ENCODE results near the gene ASCL3.

ASCL3 gene, protein sequence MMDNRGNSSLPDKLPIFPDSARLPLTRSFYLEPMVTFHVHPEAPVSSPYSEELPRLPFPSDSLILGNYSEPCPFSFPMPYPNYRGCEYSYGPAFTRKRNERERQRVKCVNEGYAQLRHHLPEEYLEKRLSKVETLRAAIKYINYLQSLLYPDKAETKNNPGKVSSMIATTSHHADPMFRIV

GRCh38 chr11:8942518-8943066, at the start of gene ASCL3:
ASCL3 (minus strand) TSS chr11:8943016; CDS start chr11:8938161, 4,855 bp downstream.
- TF ChIP-seq CTCF (IDR thresholded peaks at IDR 0.05; ENCODE audit: insufficient read depth, low read length, poor library complexity, severe bottlenecking) = no peak
- no peak for TF ChIP-seq EZH2phosphoT487 (conservative IDR thresholded peaks at IDR 0.05; ENCODE audit: low read length)
- H3K36me3 ChIP-seq (ENCODE audit: low read length) = peaks cover 8% of the 10 kb centered on the region

DNA sequence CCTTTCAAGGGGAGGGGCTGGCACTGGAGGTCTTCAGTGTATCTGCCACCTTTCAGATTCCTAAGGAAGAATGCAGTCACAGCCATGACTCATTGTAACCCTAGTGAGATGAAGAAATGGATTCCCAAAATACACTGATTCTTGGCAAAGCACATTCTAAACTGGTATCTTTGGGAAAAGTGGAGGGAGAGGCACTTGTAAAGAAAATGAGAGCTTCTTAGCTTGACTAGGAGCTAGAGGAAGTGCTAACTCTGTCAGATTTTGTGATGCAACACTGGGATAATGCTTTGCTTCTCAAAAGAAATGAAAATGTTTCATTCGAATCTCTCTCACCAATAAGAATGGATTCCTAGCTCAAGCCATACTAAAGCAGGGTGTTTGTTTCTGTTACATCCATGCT, 46.6 kb upstream of the ASCL3 start:
- Histone ChIP-seq H4K20me1 (ENCODE audit: low read depth, low read length) (no peaks in the 10 kb centered on the region), H3K9ac (ENCODE audit: low read length) (no peak overlapping the region), H3F3A (ENCODE audit: insufficient read depth) (no peaks in the 10 kb centered on the region), H2AFZ (ENCODE audit: low read depth, low read length, severe bottlenecking) (no peak overlapping the region), H3K9me2 (replicated peaks; ENCODE audit: insufficient read depth, low read length) (no peaks in the 10 kb centered on the region), H3K9me3 (ENCODE audit: insufficient read depth, low read length) (no peaks in the 10 kb centered on the region), H3K27ac (ENCODE audit: low read depth, low read length) (no peak overlapping the region), H3K4me3 (ENCODE audit: insufficient read depth, low read length, poor library complexity, severe bottlenecking) (no peak overlapping the region), H3K79me2 (ENCODE audit: insufficient read depth, low read length) (no peaks in the 10 kb centered on the region), H3K27me3 (ENCODE audit: low read length) (no peaks in the 10 kb centered on the region), H3K36me3 (ENCODE audit: low read length) (no peaks in the 10 kb centered on the region), H3K4me2 (ENCODE audit: low read depth, low read length, poor library complexity, severe bottlenecking) (no peak overlapping the region)
- no peak for TF ChIP-seq EZH2phosphoT487 (conservative IDR thresholded peaks at IDR 0.05; ENCODE audit: low read length)
- TF ChIP-seq CTCF (IDR thresholded peaks at IDR 0.05; ENCODE audit: insufficient read depth, low read length, poor library complexity, severe bottlenecking) = no peak

More at GRCh38 chr11:8942518-8943066, at the start of gene ASCL3:
- H3K4me3 ChIP-seq (ENCODE audit: insufficient read depth, low read length, poor library complexity, severe bottlenecking) = no peak within 1 kb of the TSS
- H3K9me3 ChIP-seq (ENCODE audit: insufficient read depth, low read length) = no peaks in the 10 kb centered on the region
- H3K27ac ChIP-seq (ENCODE audit: low read depth, low read length) = no peak within 1 kb of the TSS
- no peaks in the 10 kb centered on the region for H3K27me3 ChIP-seq (ENCODE audit: low read length)
- no peak within 1 kb of the TSS for H3K4me2 ChIP-seq (ENCODE audit: low read depth, low read length, poor library complexity, severe bottlenecking)
- no peak within 1 kb of the TSS for H3K9ac ChIP-seq (ENCODE audit: low read length)
- no peaks in the 10 kb centered on the region for H3F3A ChIP-seq (ENCODE audit: insufficient read depth)
- H4K20me1 ChIP-seq (ENCODE audit: low read depth, low read length) = no peaks in the 10 kb centered on the region
- no peak within 1 kb of the TSS for H2AFZ ChIP-seq (ENCODE audit: low read depth, low read length, severe bottlenecking)
- H3K79me2 ChIP-seq (ENCODE audit: insufficient read depth, low read length) = no peaks in the 10 kb centered on the region
- H3K9me2 ChIP-seq (replicated peaks; ENCODE audit: insufficient read depth, low read length) = no peaks in the 10 kb centered on the region

DNA sequence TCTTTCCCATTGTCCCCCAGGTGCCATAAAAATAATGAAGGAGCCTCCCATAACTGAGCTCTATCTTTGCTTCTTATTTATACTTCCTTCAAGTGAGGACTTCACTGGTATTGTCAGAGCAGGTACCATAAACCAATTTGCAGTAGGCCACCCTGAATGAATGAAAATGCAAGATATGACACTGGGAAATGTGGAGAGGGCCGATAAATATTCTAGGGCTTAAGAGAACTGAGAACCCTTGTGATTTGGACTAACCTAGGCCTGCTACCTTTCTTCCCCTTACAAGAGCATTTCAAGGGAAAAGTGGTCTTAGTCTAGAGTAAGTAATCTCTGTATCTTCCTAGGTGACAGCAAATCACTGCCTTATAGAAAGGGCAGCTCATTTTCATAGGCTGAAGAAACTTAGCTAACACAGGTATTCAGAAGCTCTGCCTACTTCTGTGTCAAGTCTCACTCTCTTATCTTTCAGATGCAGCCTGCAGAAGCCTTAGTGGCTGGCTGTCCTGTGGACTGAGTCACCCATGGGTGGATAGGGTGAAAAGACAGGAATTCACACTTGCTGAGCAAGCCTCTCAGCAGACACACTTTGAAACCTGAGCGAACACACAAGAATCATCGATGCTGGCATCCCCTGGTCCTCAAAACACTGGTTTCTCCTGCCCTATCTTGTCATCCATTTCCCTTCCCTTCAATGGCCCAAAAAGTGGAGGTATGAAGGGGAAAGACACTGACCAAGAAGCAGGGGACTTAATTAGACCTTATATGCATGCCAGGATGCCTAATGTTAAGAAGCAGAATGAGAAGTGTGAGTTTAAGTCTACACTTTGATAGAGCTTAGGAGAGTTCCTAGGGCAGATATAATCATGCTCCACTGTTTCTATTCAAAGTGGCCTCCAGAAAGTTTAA, 45.8 kb upstream of the ASCL3 start:
- Histone ChIP-seq H3K4me3 (ENCODE audit: insufficient read depth, low read length, poor library complexity, severe bottlenecking) (no peak overlapping the region), H3K4me2 (ENCODE audit: low read depth, low read length, poor library complexity, severe bottlenecking) (no peak overlapping the region), H3K9me3 (ENCODE audit: insufficient read depth, low read length) (no peaks in the 10 kb centered on the region), H3K36me3 (ENCODE audit: low read length) (no peaks in the 10 kb centered on the region), H3K79me2 (ENCODE audit: insufficient read depth, low read length) (no peaks in the 10 kb centered on the region), H3F3A (ENCODE audit: insufficient read depth) (no peaks in the 10 kb centered on the region), H3K9me2 (replicated peaks; ENCODE audit: insufficient read depth, low read length) (no peaks in the 10 kb centered on the region), H3K27ac (ENCODE audit: low read depth, low read length) (no peak overlapping the region), H3K27me3 (ENCODE audit: low read length) (no peaks in the 10 kb centered on the region), H4K20me1 (ENCODE audit: low read depth, low read length) (no peaks in the 10 kb centered on the region), H3K9ac (ENCODE audit: low read length) (no peak overlapping the region), H2AFZ (ENCODE audit: low read depth, low read length, severe bottlenecking) (no peak overlapping the region)
- TF ChIP-seq EZH2phosphoT487 (conservative IDR thresholded peaks at IDR 0.05; ENCODE audit: low read length) (no peak), CTCF (IDR thresholded peaks at IDR 0.05; ENCODE audit: insufficient read depth, low read length, poor library complexity, severe bottlenecking) (no peak)
